GM19397 (cell line): ENCODE results near the gene SVEP1.

ENCODE experiments used
- ATAC-seq: cut with Tn5 transposase; IDR thresholded peaks from one replicate; pipeline ENCODE4 v1.9.1; 2021; ENCODE audit warnings: mild to moderate bottlenecking, moderate library complexity; ENCODE audit not compliant: unreplicated experiment

The SVEP1 gene

DNA sequence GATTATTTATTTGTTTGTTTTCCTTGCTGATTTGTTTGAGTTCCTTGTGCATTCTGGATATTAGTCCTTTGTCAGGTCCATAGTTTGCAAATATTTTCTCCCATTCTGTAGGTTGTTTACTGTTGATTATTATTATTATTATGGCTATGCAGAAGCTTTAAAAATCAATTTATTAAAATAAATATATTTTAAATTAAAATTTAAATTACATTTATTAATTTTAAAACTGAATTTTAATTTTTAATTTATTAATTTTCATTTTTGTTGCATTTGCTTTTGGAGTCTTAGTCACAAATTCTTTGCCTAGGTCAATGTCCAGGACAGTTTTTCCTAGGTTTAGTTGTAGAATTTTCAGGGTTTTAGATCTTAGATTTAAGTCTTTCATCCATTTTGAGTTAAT is 50.9 kb downstream of the SVEP1 start:
- ATAC-seq, result no peak

- no peak for ATAC-seq
Observed at GRCh38 chr9:110526426-110526825, 53.1 kb downstream of the SVEP1 start.

- ATAC-seq, result no peak
Observed at GRCh38 chr9:110521206-110521605, 58.3 kb downstream of the SVEP1 start.

DNA sequence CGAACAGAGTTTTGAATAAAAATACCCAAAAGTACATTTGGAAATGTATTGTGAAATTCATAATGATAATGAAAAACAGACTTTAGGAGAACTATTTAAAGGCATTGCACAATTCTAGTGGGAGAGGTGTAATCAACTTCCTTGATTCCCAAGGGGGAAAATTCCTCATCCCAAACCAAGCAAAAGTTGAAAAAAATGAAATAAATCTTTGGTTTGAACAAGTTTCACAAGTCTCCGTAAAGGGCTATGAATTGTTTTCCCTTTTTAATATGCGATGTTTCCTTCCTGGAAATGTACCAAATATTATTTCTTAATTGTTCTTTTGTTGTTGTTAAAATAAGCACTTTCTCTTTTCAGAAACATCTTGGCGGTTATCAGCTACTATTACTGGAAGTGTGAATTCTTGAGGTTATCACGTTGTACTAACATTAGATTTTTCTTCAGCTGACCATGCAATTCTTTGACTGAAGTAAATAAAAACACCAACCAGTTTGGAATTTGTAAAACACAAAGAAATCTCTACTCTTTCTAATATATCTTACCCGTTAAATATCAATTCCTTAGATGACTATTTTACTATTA is 59.3 kb downstream of the SVEP1 start:
- ATAC-seq, result no peak

DNA sequence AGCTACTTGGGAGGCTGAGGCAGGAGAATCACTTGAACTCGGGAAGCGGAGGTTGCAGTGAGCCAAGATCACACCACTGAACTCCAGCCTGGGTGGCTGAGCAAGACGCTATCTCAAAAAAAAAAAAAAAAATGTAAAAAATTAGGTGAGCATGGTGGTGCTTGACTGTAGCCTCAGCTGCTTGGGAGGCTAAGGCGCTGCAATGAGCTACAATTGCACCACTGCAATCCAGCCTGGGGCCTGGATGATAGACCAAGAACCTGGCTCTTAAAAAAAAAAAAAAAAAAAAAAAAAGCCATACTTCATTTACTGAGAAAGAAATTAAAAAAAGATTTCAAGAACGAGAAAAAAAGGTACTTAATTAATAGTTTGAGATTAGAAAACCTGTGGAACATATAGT is 62.1 kb downstream of the SVEP1 start:
- ATAC-seq, result no peak

GRCh38 chr9:110514897-110515296 is 64.6 kb downstream of the SVEP1 start:
- no peak for ATAC-seq

- no peak for ATAC-seq
Observed at GRCh38 chr9:110512817-110513216, 66.7 kb downstream of the SVEP1 start.

DNA sequence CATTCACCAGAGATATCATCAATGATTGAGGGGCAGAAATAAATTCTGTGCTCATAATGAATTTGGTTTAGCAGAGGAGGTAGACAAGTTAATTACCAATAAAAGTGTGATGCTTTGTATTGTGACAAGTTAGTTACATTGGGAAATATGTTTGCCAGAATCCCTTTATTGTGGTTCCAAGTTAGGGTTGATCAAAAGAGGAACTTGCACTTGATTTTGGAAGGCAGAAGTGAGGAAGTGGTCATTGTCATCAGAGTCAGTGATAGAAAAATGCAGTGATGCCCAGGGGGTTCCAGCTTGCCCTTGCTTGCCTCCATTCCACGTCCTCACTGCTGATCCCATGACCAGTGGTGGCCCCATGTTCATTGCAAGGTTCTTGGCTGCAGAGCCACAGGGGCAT is 69.7 kb downstream of the SVEP1 start:
- ATAC-seq, result no peak

DNA sequence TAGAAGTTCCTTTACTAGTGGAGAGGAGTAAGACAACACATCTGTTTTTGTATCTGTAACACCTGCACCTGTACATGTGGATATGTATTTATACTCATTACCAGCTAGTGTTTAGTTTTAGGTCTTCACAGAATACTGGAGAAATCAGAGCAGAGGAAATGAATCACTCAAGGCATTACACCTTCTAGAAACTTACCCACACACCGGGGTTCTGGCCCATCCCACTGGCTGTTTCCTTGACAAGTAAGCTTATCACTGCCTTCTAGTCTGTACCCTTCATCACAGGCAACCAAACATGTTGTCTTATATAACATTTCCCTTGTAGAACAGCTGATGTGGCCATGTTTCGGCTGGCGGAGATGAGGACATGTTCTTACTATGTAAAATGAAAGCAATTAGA is 76.7 kb downstream of the SVEP1 start:
- ATAC-seq, result no peak

DNA sequence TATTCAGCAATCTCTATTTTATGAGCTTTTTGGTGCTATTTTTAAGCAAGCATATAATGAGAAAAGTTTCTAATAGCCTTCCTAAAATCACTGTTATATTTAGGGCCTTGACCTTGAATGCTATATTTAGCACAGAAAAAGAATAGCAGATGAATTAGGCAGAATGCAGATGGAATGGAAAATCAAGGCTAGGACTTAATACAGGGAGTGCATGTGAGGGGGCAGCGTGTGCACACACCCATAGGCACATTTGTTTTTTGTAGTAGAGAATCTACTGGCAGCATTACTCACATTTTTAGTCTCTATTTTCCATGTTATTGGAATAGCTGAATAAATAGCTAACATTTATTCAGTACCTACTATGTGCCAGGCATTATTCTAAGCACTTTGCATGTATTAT is 79.9 kb downstream of the SVEP1 start:
- no peak for ATAC-seq

GRCh38 chr9:110487196-110487595 is 92.3 kb downstream of the SVEP1 start:
- no peak for ATAC-seq

DNA sequence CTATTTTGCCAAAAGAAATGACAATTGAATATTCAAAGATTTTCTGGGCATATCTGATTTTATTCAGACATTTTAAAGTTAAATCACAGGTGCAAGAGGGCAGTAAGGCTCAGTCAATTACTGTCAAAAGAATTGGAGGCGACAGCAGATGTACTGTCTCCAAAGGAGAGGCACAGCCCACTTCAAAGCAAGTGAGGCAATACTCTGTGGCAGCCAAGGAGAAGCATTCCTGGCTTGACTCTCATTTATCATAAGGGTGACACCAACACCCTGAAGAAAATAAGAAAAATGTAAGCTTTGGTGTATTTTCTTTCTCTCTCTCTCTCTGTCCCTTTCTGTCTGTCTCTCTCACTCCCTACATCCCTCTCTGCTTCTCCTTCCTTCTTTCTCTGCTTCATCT is 93.3 kb downstream of the SVEP1 start:
- ATAC-seq, result no peak

- no peak for ATAC-seq
Observed at GRCh38 chr9:110479481-110479880, 100.1 kb downstream of the SVEP1 start.

DNA sequence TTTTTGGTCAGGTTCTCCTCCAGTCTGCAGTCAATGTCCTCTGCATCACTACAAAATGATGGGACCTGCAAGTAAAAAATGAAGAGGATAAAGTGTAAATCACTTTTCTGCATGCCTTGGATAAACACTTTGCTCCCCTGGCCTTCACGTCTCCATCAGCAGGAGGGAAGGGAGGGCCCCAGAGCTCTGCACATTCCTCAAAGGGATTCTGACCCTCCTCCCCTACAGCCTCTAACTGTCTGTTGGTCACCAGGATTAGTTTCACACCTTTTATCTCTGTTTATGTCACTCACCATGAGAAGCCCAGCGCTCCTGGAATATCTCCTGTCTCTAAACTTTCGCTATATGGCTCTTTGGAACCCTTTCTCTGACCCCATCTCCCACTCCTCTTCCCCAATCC is 103.3 kb downstream of the SVEP1 start:
- no peak for ATAC-seq

DNA sequence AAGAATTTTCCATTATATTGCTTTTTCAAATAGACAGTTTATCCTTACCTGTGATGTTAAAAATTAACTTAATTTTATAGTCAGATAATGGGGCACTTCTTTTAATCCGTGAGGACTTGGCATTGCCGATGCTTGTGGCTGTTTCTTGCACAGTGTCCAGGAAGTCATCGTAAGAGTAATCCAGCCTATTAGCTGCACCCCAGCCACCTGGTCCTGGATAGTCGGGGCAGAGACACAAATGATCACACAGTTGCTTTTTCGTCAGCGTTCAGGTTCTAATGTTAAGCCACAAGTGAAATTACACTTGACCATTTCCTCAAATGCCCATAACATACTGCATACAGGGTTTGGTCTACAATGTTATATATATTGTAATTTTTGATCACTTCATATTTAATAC is 107.4 kb downstream of the SVEP1 start:
- ATAC-seq, result no peak

- no peak for ATAC-seq
Observed at GRCh38 chr9:110468950-110469349, 110.6 kb downstream of the SVEP1 start.

DNA sequence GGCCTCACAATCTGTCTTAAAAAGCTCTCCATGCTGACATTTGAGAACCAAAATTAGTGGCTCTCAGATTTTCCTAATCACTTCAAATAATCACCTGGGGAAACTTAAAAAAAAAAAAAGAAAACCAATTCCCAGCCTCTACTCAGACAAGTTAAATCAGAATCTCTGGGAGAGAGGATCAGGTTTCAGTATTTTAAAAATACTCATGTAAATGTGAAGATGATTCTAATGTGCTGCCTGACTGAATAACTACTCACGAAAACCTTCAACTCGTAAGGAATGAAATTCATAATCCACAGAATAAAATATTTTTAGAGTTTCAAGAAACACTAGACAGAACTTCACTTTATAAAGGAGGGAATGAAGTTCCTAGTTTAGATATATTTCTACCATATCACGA is 114.4 kb downstream of the SVEP1 start:
- ATAC-seq, result no peak

- no peak for ATAC-seq
Observed at GRCh38 chr9:110464321-110464720, 115.2 kb downstream of the SVEP1 start.

- ATAC-seq, result no peak
Observed at GRCh38 chr9:110463499-110463898, 116.0 kb downstream of the SVEP1 start.

DNA sequence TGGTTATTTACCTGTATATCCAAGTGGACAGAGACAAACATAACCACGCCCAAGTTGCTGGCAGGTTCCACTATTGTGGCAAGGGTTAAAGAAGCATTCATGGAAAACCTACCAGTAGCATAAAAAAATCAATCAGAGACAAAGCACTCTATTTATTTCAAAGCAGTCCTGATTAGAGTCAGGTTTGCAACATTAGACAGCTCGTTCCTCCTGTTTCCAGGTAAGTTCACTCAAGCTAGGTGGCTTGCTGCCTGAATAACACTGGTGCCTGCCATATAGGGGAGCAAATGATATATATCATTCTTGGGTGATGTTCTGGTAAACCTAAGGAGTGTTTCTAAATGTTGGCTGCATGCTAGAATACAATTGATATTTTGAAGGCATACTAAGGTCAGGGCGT is 122.3 kb downstream of the SVEP1 start:
- ATAC-seq, result no peak

DNA sequence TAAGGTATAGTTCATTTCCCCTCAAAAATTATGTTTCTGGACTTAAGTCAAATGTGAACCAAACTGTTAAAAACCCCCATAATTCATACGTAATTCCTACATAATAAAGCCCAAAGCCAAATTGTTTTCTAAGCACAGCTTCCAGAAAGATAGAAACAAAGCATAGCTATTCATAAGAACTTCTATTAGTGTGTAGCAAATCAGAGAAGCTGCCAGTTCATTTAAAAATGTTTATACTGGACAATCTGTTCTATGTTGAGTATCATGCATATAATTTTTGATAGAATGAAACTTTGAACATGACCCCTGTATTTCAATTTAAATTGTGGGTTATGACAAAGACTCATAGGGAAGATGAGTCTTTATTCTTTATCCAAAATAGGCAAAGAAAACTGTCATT is 122.9 kb downstream of the SVEP1 start:
- no peak for ATAC-seq

DNA sequence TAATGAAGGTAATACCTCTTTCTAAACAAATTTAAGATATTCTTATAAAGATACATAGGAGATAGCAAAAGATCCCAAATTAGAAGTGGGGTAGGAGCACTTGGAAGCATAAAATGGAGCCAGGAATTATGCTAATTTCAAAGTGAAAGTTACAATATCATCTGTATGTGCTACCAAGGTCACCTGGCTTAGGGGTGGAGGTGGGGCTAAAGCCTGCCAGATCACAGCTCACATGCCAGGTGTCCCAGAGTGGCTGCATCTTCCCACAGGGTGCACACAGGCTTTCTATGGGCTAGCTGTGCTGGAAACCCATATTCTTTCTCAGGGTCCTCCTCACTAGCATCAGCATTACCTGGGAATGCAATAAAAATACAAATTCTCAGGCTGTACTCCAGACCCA is 123.7 kb downstream of the SVEP1 start:
- ATAC-seq, result no peak

- ATAC-seq, result no peak
Observed at GRCh38 chr9:110452227-110452801, 127.2 kb downstream of the SVEP1 start.
